Activated naive CD4-positive, alpha-beta T cell treated with anti-CD3 and anti-CD28 coated beads, Interleukin-2, amount 50 U/mL, for 24 hours (primary cell): Measurements from ENCODE around the gene MGARP.
A peak's percentile ranks its signal among the peaks of the same experiment; 100 is the strongest.
"Not testable (repeated sequence)": the region's sequence is repeated elsewhere in the genome, so short reads cannot be mapped to it uniquely, and the experiment has no call there.

ENCODE experiments used
- H3K27ac Mint-ChIP-seq: one replicate; pipeline ENCODE4 v1.8.0; 2021; ENCODE audit warnings: mild to moderate bottlenecking, mixed read lengths
- H3K27me3 Mint-ChIP-seq: one replicate; pipeline ENCODE4 v1.8.0; 2021; ENCODE audit warnings: mixed read lengths
- H3K36me3 Mint-ChIP-seq: one replicate; pipeline ENCODE4 v1.8.0; 2021; ENCODE audit warnings: mixed read lengths
- H3K4me1 Mint-ChIP-seq: one replicate; pipeline ENCODE4 v1.8.0; 2021; ENCODE audit warnings: mixed read lengths
- H3K4me3 Mint-ChIP-seq: one replicate; pipeline ENCODE4 v1.8.0; 2021; ENCODE audit warnings: mild to moderate bottlenecking, mixed read lengths
- H3K9me3 Mint-ChIP-seq: one replicate; pipeline ENCODE4 v1.8.0; 2021; ENCODE audit warnings: mixed read lengths

The MGARP gene

DNA sequence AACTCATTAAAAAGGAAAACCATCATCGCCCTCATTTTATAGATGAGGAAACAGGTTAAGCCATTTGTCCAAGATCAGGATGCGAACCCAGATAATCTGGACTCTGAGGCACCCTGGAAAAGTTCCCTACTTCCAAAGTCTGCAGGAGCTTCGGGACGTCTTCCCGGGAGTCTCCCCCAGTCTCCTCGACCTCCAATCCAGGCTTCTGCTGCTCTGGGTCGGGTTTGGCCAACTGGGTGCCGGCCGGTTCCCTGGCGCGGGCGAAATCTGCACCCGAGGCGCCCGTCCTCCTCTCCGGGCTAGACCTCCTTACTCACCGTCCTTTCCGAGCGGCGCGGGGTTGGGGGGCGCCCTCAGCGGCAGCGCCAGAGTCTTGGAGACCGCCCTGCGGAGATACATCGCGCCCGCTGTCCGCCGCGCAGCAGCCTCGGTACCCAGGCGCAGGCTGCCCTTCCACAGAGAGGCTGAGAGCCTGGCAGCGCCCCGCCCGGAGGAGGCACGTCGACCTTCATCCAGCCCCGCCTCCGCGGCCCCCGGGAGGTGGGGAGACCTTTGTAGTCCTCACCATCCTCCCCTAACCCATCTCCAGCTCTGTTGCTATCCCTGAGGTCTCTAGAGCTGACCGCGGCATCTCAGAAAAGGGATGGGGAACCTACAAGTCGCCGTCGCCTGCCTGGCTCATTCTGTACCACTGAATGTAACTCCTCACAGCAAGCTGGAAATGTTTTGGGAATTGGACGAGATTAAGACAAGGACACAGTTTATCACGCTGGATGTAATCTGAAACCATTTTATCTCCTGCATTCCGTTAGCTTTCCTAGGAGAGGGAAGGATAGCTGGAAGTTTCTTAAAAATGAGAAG, at the start of gene MGARP:
Gene MGARP (minus strand): TSS at position 466 of the 861 bp plus-strand sequence. CDS start 67 bp downstream, at position 399.
- peaks cover 29% of the 10 kb centered on the region for H3K27me3 Mint-ChIP-seq
- H3K27ac Mint-ChIP-seq: no peak within 1 kb of the TSS
- H3K9me3 Mint-ChIP-seq: no peaks in the 10 kb centered on the region
- peaks cover 14% of the 10 kb centered on the region for H3K4me1 Mint-ChIP-seq
- H3K36me3 Mint-ChIP-seq: peaks cover 3% of the 10 kb centered on the region
- peak within 1 kb of the TSS; percentile 82 for H3K4me3 Mint-ChIP-seq

- Mint-ChIP-seq H3K27me3 (no peaks in the 10 kb centered on the region), H3K4me3 (peak overlapping the region; percentile 6), H3K27ac (no peak overlapping the region), H3K4me1 (peaks cover 61% of the 10 kb centered on the region), H3K36me3 (peaks cover 18% of the 10 kb centered on the region), H3K9me3 (no peaks in the 10 kb centered on the region)
Measured at GRCh38 chr4:139329665-139330200, 49.7 kb upstream of the MGARP start.

DNA sequence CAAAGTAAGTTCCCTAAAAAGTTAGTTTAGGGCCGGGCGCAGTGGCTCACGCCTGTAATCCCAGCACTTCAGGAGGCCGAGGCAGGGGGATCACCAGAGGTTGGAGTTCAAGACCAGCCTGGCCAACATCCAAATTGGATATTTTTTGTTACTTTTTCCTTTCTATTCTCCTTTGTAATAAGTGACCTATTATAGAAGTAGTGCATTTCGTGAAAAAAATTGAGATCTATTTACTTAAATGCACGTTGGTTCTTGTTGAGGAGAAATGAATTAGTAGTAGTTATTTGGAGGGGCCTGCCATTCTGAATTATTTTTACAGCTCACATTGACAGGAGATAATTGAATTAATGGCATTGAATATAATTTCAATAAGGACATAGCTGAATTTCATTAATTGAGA, 44.6 kb upstream of the MGARP start:
- no peak overlapping the region for H3K4me3 Mint-ChIP-seq
- no peak overlapping the region for H3K27ac Mint-ChIP-seq
- peaks cover 73% of the 10 kb centered on the region for H3K4me1 Mint-ChIP-seq
- no peaks in the 10 kb centered on the region for H3K9me3 Mint-ChIP-seq
- H3K27me3 Mint-ChIP-seq: no peaks in the 10 kb centered on the region
- H3K36me3 Mint-ChIP-seq: peaks cover 17% of the 10 kb centered on the region

DNA sequence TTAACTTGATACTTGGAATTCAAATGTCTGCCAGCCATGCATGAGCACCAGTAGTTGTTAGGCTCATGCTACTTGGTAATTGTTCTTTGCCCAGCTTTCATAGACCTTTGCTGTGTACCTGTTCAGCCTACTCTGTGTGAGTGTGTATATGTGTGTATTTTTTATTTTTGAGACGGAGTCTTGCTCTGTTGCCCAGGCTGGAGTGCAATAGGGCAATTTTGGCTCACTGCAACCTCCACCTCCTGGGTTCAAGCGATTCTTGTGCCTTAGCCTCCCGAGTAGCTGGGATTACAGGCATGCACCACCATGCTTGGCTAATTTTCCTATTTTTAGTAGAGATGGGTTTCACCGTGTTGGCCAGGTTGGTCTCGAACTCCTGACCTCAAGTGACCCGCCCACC, 42.5 kb upstream of the MGARP start:
- Mint-ChIP-seq H3K27ac (peak overlapping the region; percentile 35), H3K36me3 (peaks cover 12% of the 10 kb centered on the region), H3K4me1 (peaks cover 71% of the 10 kb centered on the region)
- H3K4me3 Mint-ChIP-seq, H3K9me3 Mint-ChIP-seq, H3K27me3 Mint-ChIP-seq: not testable (repeated sequence)

- H3K36me3 Mint-ChIP-seq: peaks cover 14% of the 10 kb centered on the region
- not testable (repeated sequence) for H3K27me3 Mint-ChIP-seq, H3K9me3 Mint-ChIP-seq, H3K4me3 Mint-ChIP-seq
- peak overlapping the region; percentile 47 for H3K27ac Mint-ChIP-seq
- peaks cover 76% of the 10 kb centered on the region for H3K4me1 Mint-ChIP-seq
Measured at GRCh38 chr4:139322070-139322469, 42.0 kb upstream of the MGARP start.

DNA sequence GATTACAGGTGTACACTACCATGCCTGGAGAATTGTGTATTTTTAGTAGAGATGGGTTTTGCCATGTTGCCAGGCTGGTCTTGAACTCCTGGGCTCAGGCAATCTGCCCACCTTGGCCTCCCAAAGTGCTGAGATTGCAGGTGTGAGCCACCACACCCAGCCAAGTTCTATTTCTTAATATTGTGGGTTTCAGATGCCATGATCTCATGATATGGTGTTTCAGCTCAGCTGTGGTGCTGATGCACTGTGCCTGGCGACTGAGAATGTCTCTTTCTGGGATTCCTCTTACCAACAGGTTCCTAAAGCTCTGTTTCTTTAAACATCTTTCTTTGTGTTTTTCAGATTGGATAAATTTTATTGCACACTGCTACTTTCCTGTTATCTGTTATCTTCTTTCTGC, 39.5 kb upstream of the MGARP start:
- Mint-ChIP-seq H3K4me3 (no peak overlapping the region), H3K4me1 (peaks cover 84% of the 10 kb centered on the region), H3K27me3 (no peaks in the 10 kb centered on the region), H3K9me3 (no peaks in the 10 kb centered on the region), H3K27ac (no peak overlapping the region), H3K36me3 (peaks cover 17% of the 10 kb centered on the region)

GRCh38 chr4:139317635-139318034, 37.6 kb upstream of the MGARP start:
- Mint-ChIP-seq H3K36me3 (peaks cover 17% of the 10 kb centered on the region), H3K27me3 (no peaks in the 10 kb centered on the region), H3K4me1 (peaks cover 86% of the 10 kb centered on the region), H3K27ac (no peak overlapping the region), H3K4me3 (no peak overlapping the region), H3K9me3 (no peaks in the 10 kb centered on the region)

DNA sequence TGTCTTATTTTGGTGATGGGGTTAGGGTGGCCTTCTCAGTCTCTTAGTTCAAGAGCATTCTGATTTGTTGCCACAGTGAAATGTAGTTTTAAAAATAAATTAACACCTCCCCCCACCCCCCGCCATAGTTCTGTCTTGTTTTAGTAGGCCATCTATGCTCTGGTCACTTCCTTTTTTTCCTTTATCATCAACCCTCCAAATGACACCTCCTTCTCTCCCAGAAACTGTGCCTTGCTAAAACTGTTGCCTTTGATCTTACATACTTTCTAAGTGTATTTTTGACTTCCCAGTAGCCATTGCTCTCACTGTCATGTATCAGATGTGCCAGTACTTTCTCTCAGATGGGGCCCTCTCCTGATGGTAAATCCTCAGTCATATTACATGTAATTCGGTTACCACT, 36.7 kb upstream of the MGARP start:
- no peak overlapping the region for H3K27ac Mint-ChIP-seq
- H3K4me3 Mint-ChIP-seq: peak overlapping the region; percentile 55
- no peaks in the 10 kb centered on the region for H3K9me3 Mint-ChIP-seq
- H3K4me1 Mint-ChIP-seq: peaks cover 86% of the 10 kb centered on the region
- H3K27me3 Mint-ChIP-seq: no peaks in the 10 kb centered on the region
- peaks cover 12% of the 10 kb centered on the region for H3K36me3 Mint-ChIP-seq

- H3K36me3 Mint-ChIP-seq: peaks cover 11% of the 10 kb centered on the region
Measured at GRCh38 chr4:139315221-139315675, 35.2 kb upstream of the MGARP start.

GRCh38 chr4:139314047-139314800, 34.2 kb upstream of the MGARP start:
- no peaks in the 10 kb centered on the region for H3K9me3 Mint-ChIP-seq
- peak overlapping the region; percentile 70 for H3K27ac Mint-ChIP-seq
- H3K4me1 Mint-ChIP-seq: peaks cover 81% of the 10 kb centered on the region
- peaks cover 7% of the 10 kb centered on the region for H3K36me3 Mint-ChIP-seq
- peak overlapping the region; percentile 19 for H3K4me3 Mint-ChIP-seq
- H3K27me3 Mint-ChIP-seq: no peaks in the 10 kb centered on the region

More at GRCh38 chr4:139315221-139315675, 35.2 kb upstream of the MGARP start:
- Mint-ChIP-seq H3K27ac (peak overlapping the region; percentile 35), H3K4me1 (peaks cover 85% of the 10 kb centered on the region), H3K27me3 (no peaks in the 10 kb centered on the region), H3K9me3 (no peaks in the 10 kb centered on the region), H3K4me3 (no peak overlapping the region)

DNA sequence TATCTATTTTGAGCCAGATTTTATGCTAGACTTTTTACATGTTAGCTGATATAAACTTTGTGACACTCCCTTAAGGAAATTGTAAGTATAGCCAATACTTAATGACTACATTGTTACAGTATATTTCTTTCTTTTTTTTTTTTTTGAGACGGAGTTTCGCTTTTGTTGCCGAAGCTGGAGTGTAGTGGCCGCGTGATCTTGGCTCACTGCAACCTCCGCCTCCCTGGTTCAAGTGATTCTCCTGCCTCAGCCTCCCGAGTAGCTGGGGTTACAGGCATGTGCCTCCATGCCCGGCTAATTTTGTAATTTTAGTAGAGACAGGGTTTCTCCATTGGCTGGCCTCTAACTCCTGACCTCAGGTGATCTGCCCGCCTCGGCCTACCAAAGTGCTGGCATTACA, 33.4 kb upstream of the MGARP start:
- peaks cover 83% of the 10 kb centered on the region for H3K4me1 Mint-ChIP-seq
- not testable (repeated sequence) for H3K9me3 Mint-ChIP-seq, H3K36me3 Mint-ChIP-seq, H3K27me3 Mint-ChIP-seq, H3K27ac Mint-ChIP-seq, H3K4me3 Mint-ChIP-seq

GRCh38 chr4:139312552-139313332, 32.7 kb upstream of the MGARP start:
- H3K4me1 Mint-ChIP-seq: peaks cover 79% of the 10 kb centered on the region
- H3K9me3 Mint-ChIP-seq: no peaks in the 10 kb centered on the region
- no peak overlapping the region for H3K4me3 Mint-ChIP-seq
- H3K27me3 Mint-ChIP-seq: no peaks in the 10 kb centered on the region
- H3K27ac Mint-ChIP-seq: no peak overlapping the region
- H3K36me3 Mint-ChIP-seq: peaks cover 7% of the 10 kb centered on the region

GRCh38 chr4:139311909-139312308, 31.9 kb upstream of the MGARP start:
- Mint-ChIP-seq H3K4me1 (peaks cover 79% of the 10 kb centered on the region), H3K4me3 (no peak overlapping the region), H3K27me3 (no peaks in the 10 kb centered on the region), H3K27ac (no peak overlapping the region), H3K9me3 (no peaks in the 10 kb centered on the region), H3K36me3 (peaks cover 5% of the 10 kb centered on the region)

DNA sequence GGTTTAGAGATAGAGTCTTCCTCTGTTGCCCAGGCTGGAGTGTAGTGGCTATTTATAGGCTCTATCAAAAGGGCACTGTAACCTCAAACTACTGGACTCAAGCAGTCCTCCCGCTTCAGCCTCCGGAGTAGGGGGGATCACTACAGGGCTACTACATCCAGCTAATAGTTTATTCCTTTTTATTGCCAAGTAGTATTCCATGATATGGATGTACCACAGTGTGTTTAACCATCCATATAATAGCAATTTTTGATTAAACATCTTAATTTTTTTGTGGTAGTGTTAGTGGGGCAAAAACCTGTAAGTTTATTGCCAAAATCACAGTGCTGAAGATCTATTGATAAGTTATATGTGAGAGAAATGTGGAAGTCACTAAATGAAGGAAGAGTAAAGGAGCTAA, 24.9 kb upstream of the MGARP start:
- no peaks in the 10 kb centered on the region for H3K27me3 Mint-ChIP-seq
- peak overlapping the region; percentile 60 for H3K4me3 Mint-ChIP-seq
- H3K36me3 Mint-ChIP-seq: peaks cover 16% of the 10 kb centered on the region
- no peaks in the 10 kb centered on the region for H3K9me3 Mint-ChIP-seq
- H3K4me1 Mint-ChIP-seq: peaks cover 68% of the 10 kb centered on the region
- H3K27ac Mint-ChIP-seq: peak overlapping the region; percentile 43
